Endothelial cell of umbilical vein (primary cell): ENCODE results near the gene LRFN5. TPM values are rescaled to one million over a fixed set of nuclear protein-coding genes. Genes with fewer than 3 reads are reported as not detected.

Experiments used
- BruUV-seq: library from RNA; stranded (reverse); fragments of 400-500 nt; replicated peaks from 2 replicates; lab custom pipeline; 2021; lab: Mats Ljungman, UMichigan
- CTCF ChIA-PET: fragments of 300-600, 350-600 bp; sonication (Branson Sonifier 250); formaldehyde crosslinking; loops from one replicate; lab custom pipeline; 2021; ENCODE audit warnings: antibody characterized with exemption, inconsistent platforms; lab: Charles Lee
- POLR2A ChIA-PET: fragments of 300-600, 350-600 bp; sonication (Branson Sonifier 250); formaldehyde crosslinking; loops from one replicate; lab custom pipeline; 2021; ENCODE audit warnings: antibody characterized with exemption, inconsistent platforms; lab: Charles Lee
- DNase-seq: peaks from one replicate; pipeline ENCODE4 v3.0.0-alpha.2; 2011; ENCODE audit warnings: low read depth, low spot score
- FAIRE-seq: peaks from 2 replicates; lab custom pipeline; 2011; peaks lifted over from hg19 to GRCh38; lab: Jason Lieb, UNC
- H2AFZ ChIP-seq: 2 replicates; pipeline ENCODE4 v1.6.0; 2012; ENCODE audit warnings: low read depth, low read length, control low read depth, inconsistent platforms
- H3K27ac ChIP-seq: 2 replicates; pipeline ENCODE4 v1.5.1; 2011; ENCODE audit warnings: low read depth, mild to moderate bottlenecking, control low read depth, low read length, moderate library complexity; ENCODE audit not compliant: insufficient read depth
- H3K27me3 ChIP-seq, 2 experiments: 2 replicates each; pipeline versions ENCODE4 v1.6.0 to v1.6.1; 2011; ENCODE audit warnings: low read length in 2 of 2, mixed read lengths in 1 of 2; ENCODE audit not compliant: control insufficient read depth in 2 of 2, insufficient read depth in 2 of 2
- H3K36me3 ChIP-seq, 2 experiments: 2 replicates in 1 of 2; 3 replicates in 1 of 2; pipeline ENCODE4 v1.5.1; 2011; ENCODE audit warnings: low read length in 2 of 2, mild to moderate bottlenecking in 1 of 2, moderate library complexity in 1 of 2; ENCODE audit not compliant: control insufficient read depth in 2 of 2, insufficient read depth in 2 of 2; ENCODE audit errors: extremely low read depth in 1 of 2
- H3K4me1 ChIP-seq: 3 replicates; pipeline ENCODE4 v1.5.1; 2011; ENCODE audit warnings: mild to moderate bottlenecking, low read length; ENCODE audit not compliant: control insufficient read depth, insufficient read depth; ENCODE audit errors: extremely low read depth
- H3K4me2 ChIP-seq: 2 replicates; pipeline ENCODE4 v1.6.1; 2011; ENCODE audit warnings: low read length, control low read depth, mixed read lengths; ENCODE audit not compliant: insufficient read depth
- H3K4me3 ChIP-seq, 3 experiments: fragments of 200-600 bp in 1 of 3; sonication (generic), shearing (Covaris generic) in 1 of 3; replicated peaks in 1 of 3; 2 replicates each; pipeline ENCODE4 v1.5.1; 2011 to 2016; ENCODE audit warnings: control low read depth in 3 of 3, low read length in 3 of 3, mild to moderate bottlenecking in 2 of 3, inconsistent platforms in 1 of 3, low read depth in 1 of 3, moderate library complexity in 1 of 3; ENCODE audit not compliant: insufficient read depth in 1 of 3
- H3K79me2 ChIP-seq: 2 replicates; pipeline ENCODE4 v1.6.0; 2012; ENCODE audit warnings: low read length, inconsistent platforms; ENCODE audit not compliant: control insufficient read depth, insufficient read depth
- H3K9ac ChIP-seq: replicated peaks from 2 replicates; pipeline ENCODE3; 2011; ENCODE audit warnings: low read length, control low read depth; ENCODE audit not compliant: insufficient read depth; ENCODE audit errors: extremely low read depth
- H3K9me1 ChIP-seq: replicated peaks from 3 replicates; pipeline ENCODE4 v1.6.0; 2011; ENCODE audit warnings: mild to moderate bottlenecking, low read length; ENCODE audit not compliant: control insufficient read depth, insufficient read depth; ENCODE audit errors: extremely low read depth
- H3K9me3 ChIP-seq: replicated peaks from 2 replicates; pipeline ENCODE4 v1.5.1; 2012; ENCODE audit warnings: low read length, inconsistent platforms; ENCODE audit not compliant: control insufficient read depth, insufficient read depth
- H4K20me1 ChIP-seq: replicated peaks from 2 replicates; pipeline ENCODE3; 2011; ENCODE audit warnings: mild to moderate bottlenecking, low read length; ENCODE audit not compliant: control insufficient read depth, insufficient read depth; ENCODE audit errors: extremely low read depth
- EZH2 ChIP-seq: IDR thresholded peaks from 2 replicates; pipeline ENCODE4 v1.6.1; 2012; ENCODE audit warnings: borderline replicate concordance, low read depth, mild to moderate bottlenecking, moderate library complexity, low read length, inconsistent platforms; ENCODE audit not compliant: severe bottlenecking
- FOS ChIP-seq: IDR thresholded peaks from 2 replicates; pipeline ENCODE4 v1.6.1; 2011; ENCODE audit warnings: mild to moderate bottlenecking, low read length, moderate library complexity, borderline replicate concordance; ENCODE audit not compliant: insufficient read depth
- GATA2 ChIP-seq: IDR thresholded peaks from 2 replicates; pipeline ENCODE4 v1.7.0; 2011; ENCODE audit warnings: low read depth, mild to moderate bottlenecking, moderate library complexity, mixed read lengths, low read length; ENCODE audit not compliant: insufficient read length, insufficient read depth
- JUN ChIP-seq: IDR thresholded peaks from 2 replicates; pipeline ENCODE4 v1.6.1; 2011; ENCODE audit warnings: borderline replicate concordance, low read depth; ENCODE audit not compliant: insufficient read length, insufficient read depth
- MYC ChIP-seq: IDR thresholded peaks from one replicate; pipeline ENCODE4 v1.6.1; 2011; ENCODE audit warnings: mild to moderate bottlenecking, low read depth, low read length
- POLR2A ChIP-seq: IDR thresholded peaks from 2 replicates; pipeline ENCODE4 v1.6.1; 2012; ENCODE audit warnings: low read depth, mild to moderate bottlenecking, control low read depth, low read length
- POLR2AphosphoS5 ChIP-seq: IDR thresholded peaks from 2 replicates; pipeline ENCODE4 v1.6.1; 2012; ENCODE audit warnings: low read depth, mild to moderate bottlenecking, control low read depth, low read length, moderate library complexity; ENCODE audit not compliant: insufficient read depth
- dilution Hi-C: fragments of 300-500 bp; cut with MboI; formaldehyde crosslinking; loops from one replicate; pipeline ENCODE4 v1.15.0; 2019; ENCODE audit warnings: low sequenced_read_pairs; ENCODE audit not compliant: extremely low pct_ligation_motif_present
- intact Hi-C: fragments of 100-400 bp; cut with micrococcal nuclease; formaldehyde crosslinking; loops from one replicate; pipeline ENCODE4 v1.10.0; 2022
- polyA plus RNA-seq, 4 experiments: library from polyadenylated mRNA; depleted of rRNA in 3 of 4; stranded (reverse) in 3 of 4; unstranded in 1 of 4; fragments of >200 nt; gene quantifications; 2 replicates each; pipeline versions ENCODE4 v1.2.1 to v1.2.3, GENCODE V29; 2011 to 2012; ENCODE audit warnings: missing spikeins in 1 of 4
- total RNA-seq: library from RNA; stranded (reverse); gene quantifications from 2 replicates; pipeline ENCODE4 v1.2.3, GENCODE V29; 2021
- TF ChIP-seq, protein P1 (sequence below), 2 donors: IDR thresholded peaks; 1 replicate in 1 of 2; 2 replicates in 1 of 2; pipeline ENCODE4 v1.5.1; 2011; ENCODE audit warnings: low read length in 2 of 2, mild to moderate bottlenecking in 2 of 2, moderate library complexity in 2 of 2, control low read depth in 1 of 2, inconsistent platforms in 1 of 2, low read depth in 1 of 2; ENCODE audit not compliant: insufficient read depth in 1 of 2; ENCODE audit errors: extremely low read depth in 1 of 2
- TF ChIP-seq, protein P2 (sequence below): IDR thresholded peaks from 2 replicates; pipeline ENCODE4 v1.6.1; 2011; ENCODE audit not compliant: insufficient read depth, insufficient read length

LRFN5 gene
- total and polyA plus RNA-seq, 2 donors (not counting 3 experiments of a cell fraction or from before 2014, with no cell fraction given) = not detected

DNA sequence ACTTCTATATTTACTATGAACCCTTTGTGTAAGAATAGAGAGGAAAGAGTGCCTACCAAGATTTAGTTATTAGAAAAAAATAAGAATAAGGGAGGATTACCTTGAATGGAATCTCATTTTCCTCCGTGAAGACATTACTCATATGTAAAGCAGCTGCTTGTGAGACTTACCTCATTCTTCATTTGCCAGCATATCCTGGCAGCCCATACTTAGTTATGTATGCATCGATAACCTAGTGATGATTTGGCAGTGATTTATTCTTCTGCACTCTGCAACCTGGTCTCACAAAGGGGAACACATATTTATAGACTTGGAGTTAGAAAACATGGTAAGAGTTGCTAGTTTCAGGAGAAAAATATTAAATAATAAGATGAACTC, 56.8 kb downstream of the LRFN5 start:
- Histone ChIP-seq H3K36me3 (no peaks in the 10 kb centered on the region), H3K4me2 (no peak overlapping the region), H3K4me3 (no peak overlapping the region), H3K9me1 (no peaks in the 10 kb centered on the region), H3K79me2 (no peaks in the 10 kb centered on the region), H3K27ac (no peak overlapping the region), H3K27me3 (no peaks in the 10 kb centered on the region), H3K9me3 (no peaks in the 10 kb centered on the region), H3K9ac (no peak overlapping the region), H2AFZ (no peak overlapping the region), H3K4me1 (no peaks in the 10 kb centered on the region), H4K20me1 (no peaks in the 10 kb centered on the region)
- CTCF ChIA-PET = no interaction called here
- POLR2A ChIA-PET = no interaction called here
- no TSS peak for BruUV-seq
- dilution Hi-C loops (no loop called here), intact Hi-C loops (no loop called here)
- TF ChIP-seq MYC (no peak), POLR2A (no peak), JUN (no peak), FOS (no peak), GATA2 (no peak), EZH2 (no peak), POLR2AphosphoS5 (no peak)
- TF ChIP-seq, protein P1, sequence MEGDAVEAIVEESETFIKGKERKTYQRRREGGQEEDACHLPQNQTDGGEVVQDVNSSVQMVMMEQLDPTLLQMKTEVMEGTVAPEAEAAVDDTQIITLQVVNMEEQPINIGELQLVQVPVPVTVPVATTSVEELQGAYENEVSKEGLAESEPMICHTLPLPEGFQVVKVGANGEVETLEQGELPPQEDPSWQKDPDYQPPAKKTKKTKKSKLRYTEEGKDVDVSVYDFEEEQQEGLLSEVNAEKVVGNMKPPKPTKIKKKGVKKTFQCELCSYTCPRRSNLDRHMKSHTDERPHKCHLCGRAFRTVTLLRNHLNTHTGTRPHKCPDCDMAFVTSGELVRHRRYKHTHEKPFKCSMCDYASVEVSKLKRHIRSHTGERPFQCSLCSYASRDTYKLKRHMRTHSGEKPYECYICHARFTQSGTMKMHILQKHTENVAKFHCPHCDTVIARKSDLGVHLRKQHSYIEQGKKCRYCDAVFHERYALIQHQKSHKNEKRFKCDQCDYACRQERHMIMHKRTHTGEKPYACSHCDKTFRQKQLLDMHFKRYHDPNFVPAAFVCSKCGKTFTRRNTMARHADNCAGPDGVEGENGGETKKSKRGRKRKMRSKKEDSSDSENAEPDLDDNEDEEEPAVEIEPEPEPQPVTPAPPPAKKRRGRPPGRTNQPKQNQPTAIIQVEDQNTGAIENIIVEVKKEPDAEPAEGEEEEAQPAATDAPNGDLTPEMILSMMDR (IDR thresholded peaks at IDR 0.05; ENCODE audit: extremely low read depth in 1 of 2, insufficient read depth in 1 of 2, low read depth in 1 of 2, low read length in 2 of 2) = no peak
- TF ChIP-seq, protein P2, sequence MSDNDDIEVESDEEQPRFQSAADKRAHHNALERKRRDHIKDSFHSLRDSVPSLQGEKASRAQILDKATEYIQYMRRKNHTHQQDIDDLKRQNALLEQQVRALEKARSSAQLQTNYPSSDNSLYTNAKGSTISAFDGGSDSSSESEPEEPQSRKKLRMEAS = no peak
- DNase-seq = no peak
- no peak for FAIRE-seq
